B cell (primary cell): ENCODE data around the gene UMODL1. TPM values are rescaled to one million over a fixed set of nuclear protein-coding genes. Genes with fewer than 3 reads are reported as not detected.
A peak's percentile ranks its signal among the peaks of the same experiment; 100 is the strongest.

Experiments used
- ATAC-seq: fragments of 200-7000 bp; cut with Tn5 transposase; one replicate; pipeline ENCODE4 v1.10.0; 2021; ENCODE audit warnings: low read depth, mild to moderate bottlenecking, moderate number of reproducible peaks, moderate library complexity
- CTCF ChIA-PET: fragments of 350-600 bp; sonication (Branson Sonifier 250); formaldehyde crosslinking; loops from one replicate; lab custom pipeline; 2021; ENCODE audit warnings: antibody characterized with exemption, inconsistent platforms; lab: Charles Lee
- POLR2A ChIA-PET: fragments of 350-600 bp; sonication (Branson Sonifier 250); formaldehyde crosslinking; loops from one replicate; lab custom pipeline; 2021; ENCODE audit warnings: antibody characterized with exemption; lab: Charles Lee
- DNase-seq: peaks from one replicate; pipeline ENCODE4 v3.0.0; 2013
- H2AFZ ChIP-seq: 2 replicates; pipeline ENCODE4 v1.6.1; 2012; ENCODE audit warnings: mild to moderate bottlenecking, low read depth, low read length; ENCODE audit not compliant: insufficient read depth, poor library complexity, severe bottlenecking
- H3K27ac ChIP-seq, 2 donors: 1 replicate in 1 of 2; 2 replicates in 1 of 2; pipeline ENCODE4 v1.5.1; 2012 to 2013; ENCODE audit warnings: low read length in 2 of 2, mild to moderate bottlenecking in 2 of 2, moderate library complexity in 1 of 2
- H3K27me3 ChIP-seq, 4 experiments: fragments of 200-600 bp in 1 of 4; sonication (generic) in 1 of 4; replicated peaks in 1 of 4; 1 replicate in 2 of 4; 2 replicates in 2 of 4; pipeline versions ENCODE4 v1.6.1 to v1.7.0; 2013 to 2016; ENCODE audit warnings: low read length in 3 of 4, mild to moderate bottlenecking in 2 of 4, mixed read lengths in 1 of 4, moderate library complexity in 1 of 4; ENCODE audit not compliant: insufficient read depth in 4 of 4, control insufficient read depth in 3 of 4; ENCODE audit errors: control extremely low read depth in 1 of 4
- H3K36me3 ChIP-seq, 2 experiments: replicated peaks in 1 of 2; 1 replicate in 1 of 2; 2 replicates in 1 of 2; pipeline versions ENCODE4 v1.6.1 to v1.7.1; 2013; ENCODE audit warnings: low read length in 1 of 2; ENCODE audit not compliant: insufficient read depth in 2 of 2, control insufficient read depth in 1 of 2; ENCODE audit errors: control extremely low read depth in 1 of 2, extremely low read depth in 1 of 2
- H3K4me1 ChIP-seq, 2 donors: fragments of 200-600 bp in 1 of 2; sonication (generic) in 1 of 2; 1 replicate in 1 of 2; 2 replicates in 1 of 2; pipeline versions ENCODE4 v1.5.1 to v1.6.1; 2013 to 2017; ENCODE audit warnings: low read length in 2 of 2; ENCODE audit not compliant: control insufficient read depth in 2 of 2, insufficient read depth in 2 of 2
- H3K4me2 ChIP-seq: replicated peaks from 2 replicates; pipeline ENCODE3; 2012; ENCODE audit warnings: mild to moderate bottlenecking, low read depth, low read length; ENCODE audit not compliant: poor library complexity, severe bottlenecking
- H3K4me3 ChIP-seq, 5 experiments: fragments of 200-600 bp in 1 of 5; sonication (generic) in 1 of 5; 1 replicate in 3 of 5; 2 replicates in 2 of 5; pipeline versions ENCODE4 v1.5.1 to v1.7.0; 2011 to 2016; ENCODE audit warnings: low read length in 4 of 5, mild to moderate bottlenecking in 4 of 5, low read depth in 2 of 5, control low read depth in 1 of 5, moderate library complexity in 1 of 5; ENCODE audit not compliant: insufficient read depth in 1 of 5; ENCODE audit errors: control extremely low read depth in 1 of 5, extremely low read depth in 1 of 5
- H3K79me2 ChIP-seq: fragments of 200-600 bp; sonication (generic); one replicate; pipeline ENCODE4 v1.6.0; 2016; ENCODE audit warnings: low read length; ENCODE audit not compliant: control insufficient read depth, insufficient read depth
- H3K9ac ChIP-seq: fragments of 200-600 bp; sonication (generic); 2 replicates; pipeline ENCODE4 v1.6.1; 2017; ENCODE audit warnings: mild to moderate bottlenecking, low read length, moderate library complexity
- H3K9me3 ChIP-seq, 3 donors: one replicate each; pipeline versions ENCODE4 v1.6.1 to v1.7.1; 2013; ENCODE audit warnings: low read length in 2 of 3; ENCODE audit not compliant: control insufficient read depth in 2 of 3, insufficient read depth in 1 of 3; ENCODE audit errors: control extremely low read depth in 1 of 3
- H4K20me1 ChIP-seq: 2 replicates; pipeline ENCODE4 v1.6.0; 2012; ENCODE audit warnings: mild to moderate bottlenecking, low read length; ENCODE audit not compliant: insufficient read depth, control insufficient read depth, poor library complexity, severe bottlenecking
- H3K27ac Mint-ChIP-seq: one replicate; pipeline ENCODE4 v1.8.0; 2021; ENCODE audit warnings: mixed read lengths
- H3K27me3 Mint-ChIP-seq: one replicate; pipeline ENCODE4 v1.8.0; 2021; ENCODE audit warnings: mixed read lengths
- H3K4me1 Mint-ChIP-seq: one replicate; pipeline ENCODE4 v1.8.0; 2021; ENCODE audit warnings: mixed read lengths
- H3K4me3 Mint-ChIP-seq: one replicate; pipeline ENCODE4 v1.8.0; 2021; ENCODE audit warnings: mixed read lengths
- H3K9me3 Mint-ChIP-seq: one replicate; pipeline ENCODE4 v1.8.0; 2022; ENCODE audit warnings: mixed read lengths; ENCODE audit not compliant: insufficient read depth
- EZH2 ChIP-seq: IDR thresholded peaks from 2 replicates; pipeline ENCODE4 v1.6.1; 2012; ENCODE audit warnings: borderline replicate concordance, low read depth, mild to moderate bottlenecking, moderate library complexity, low read length; ENCODE audit not compliant: insufficient read depth, poor library complexity, severe bottlenecking
- WGBS: methylation state at CpG from one replicate; pipeline ENCODE4 v1.1.5; 2013; ENCODE audit warnings: missing lambda C conversion rate; ENCODE audit not compliant: insufficient coverage; 5-methylcytosine and 5-hydroxymethylcytosine counted together
- intact Hi-C: fragments of 100-400 bp; cut with micrococcal nuclease; formaldehyde crosslinking; loops from one replicate; pipeline ENCODE4 v1.10.0; 2022
- polyA plus RNA-seq: library from polyadenylated mRNA; depleted of rRNA; stranded (reverse); fragments of >200 nt; gene quantifications from 2 replicates; pipeline ENCODE4 v1.2.3, GENCODE V29; 2012
- total RNA-seq, 2 donors: library from RNA; stranded (reverse); fragments of 120-200 nt in 1 of 2; gene quantifications; 1 replicate in 1 of 2; 2 replicates in 1 of 2; pipeline versions ENCODE4 v1.2.3 to v1.2.4, GENCODE V29; 2013 to 2022
- TF ChIP-seq, protein P1 (sequence below): fragments of 200-600 bp; IDR thresholded peaks from one replicate; pipeline ENCODE4 v1.8.0; 2022; ENCODE audit warnings: antibody characterized with exemption, mild to moderate bottlenecking

Gene UMODL1
- total and polyA plus RNA-seq, 2 donors (not counting 1 experiment from before 2014, with no cell fraction given): 0.10 to 0.49 TPM

DNA sequence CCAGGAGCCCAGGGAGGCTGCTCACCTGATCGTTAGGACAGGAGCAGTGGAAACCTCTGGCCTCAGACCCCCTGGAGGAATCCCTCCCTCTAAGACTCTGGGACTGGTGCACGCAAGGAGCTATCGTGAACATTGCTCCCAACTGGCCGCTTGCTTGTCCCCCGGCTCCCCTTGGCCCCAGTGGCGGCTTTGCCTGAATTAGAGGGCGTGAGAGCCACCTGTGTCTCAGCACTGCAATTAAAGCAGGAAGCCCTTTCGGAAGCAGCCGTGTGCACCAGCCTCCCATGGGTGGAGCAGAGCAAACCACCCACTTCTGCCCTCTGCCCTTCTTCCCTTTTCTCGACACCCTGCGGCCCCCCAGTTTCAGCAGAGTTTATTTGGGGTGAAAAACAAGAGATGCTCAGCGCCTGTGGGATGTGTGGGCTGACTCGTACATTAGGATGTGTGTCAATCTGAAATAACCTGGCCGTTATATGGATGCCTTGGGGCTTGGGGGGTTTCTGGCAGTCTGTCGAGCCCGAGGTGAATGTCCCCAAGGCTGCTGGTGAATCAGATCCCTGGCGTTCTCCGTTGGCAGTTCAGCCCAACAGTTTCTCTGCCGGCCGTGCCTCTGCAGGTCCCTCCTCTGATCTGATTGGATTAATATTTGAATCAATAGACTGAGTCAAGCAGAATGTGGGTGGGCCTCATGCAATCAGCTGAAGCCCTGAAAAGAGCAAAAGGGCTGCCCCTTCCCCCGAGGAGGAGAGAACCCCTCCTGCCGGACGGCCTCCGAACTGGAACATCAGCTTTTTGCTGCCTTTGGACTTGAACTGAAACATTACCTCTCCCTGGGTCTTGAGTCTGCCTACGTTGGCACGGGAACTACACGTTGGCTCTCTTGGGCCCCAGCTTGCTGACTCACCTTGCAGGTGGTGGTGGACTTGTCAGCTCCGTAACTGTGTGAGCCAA, 7.3 kb upstream of the UMODL1 start:
- ATAC-seq: peak; percentile 56
- H3K9me3 Mint-ChIP-seq: no peaks in the 10 kb centered on the region
- ChIA-PET POLR2A (interaction anchor here (0.7 to 3.6 kb wide), 9 partner anchors 10 to 186 kb away, joined by 3 to 25 read pairs (median 4); partner anchors contain the start of gene ZBTB21), CTCF (interaction anchor here (1.0 to 4.2 kb wide), 8 partner anchors 44 to 247 kb away, joined by 3 to 22 read pairs (median 7); partner anchors contain the start of gene ZBTB21)
- Histone ChIP-seq H2AFZ (peak overlapping the region; percentile 49), H3K9me3 (peaks cover 0 to 9% (median 0%) of the 10 kb centered on the region in 3 donors), H3K4me3 (peak overlapping the region; percentile 22 to 79 (median 65)), H3K79me2 (peaks cover 5% of the 10 kb centered on the region), H3K4me2 (peak overlapping the region; percentile 92), H3K36me3 (no peaks in the 10 kb centered on the region), H3K27ac (peak overlapping the region; percentile 87 to 96), H3K9ac (peak overlapping the region; percentile 71), H3K4me1 (peaks cover 59 to 83% of the 10 kb centered on the region in 2 donors), H3K27me3 (no peaks in the 10 kb centered on the region), H4K20me1 (no peaks in the 10 kb centered on the region)
- H3K27ac Mint-ChIP-seq: peak overlapping the region; percentile 99
- intact Hi-C loops: loop anchor here (1.0 to 5.0 kb wide), 4 partner anchors 44 to 828 kb away; partner anchors contain the start of gene NDUFV3
- WGBS: under 1% methylated on average over 24 of the region's 28 CpGs
- peak; percentile 88 for DNase-seq
- H3K4me1 Mint-ChIP-seq: peaks cover 78% of the 10 kb centered on the region
- TF ChIP-seq, protein P1, sequence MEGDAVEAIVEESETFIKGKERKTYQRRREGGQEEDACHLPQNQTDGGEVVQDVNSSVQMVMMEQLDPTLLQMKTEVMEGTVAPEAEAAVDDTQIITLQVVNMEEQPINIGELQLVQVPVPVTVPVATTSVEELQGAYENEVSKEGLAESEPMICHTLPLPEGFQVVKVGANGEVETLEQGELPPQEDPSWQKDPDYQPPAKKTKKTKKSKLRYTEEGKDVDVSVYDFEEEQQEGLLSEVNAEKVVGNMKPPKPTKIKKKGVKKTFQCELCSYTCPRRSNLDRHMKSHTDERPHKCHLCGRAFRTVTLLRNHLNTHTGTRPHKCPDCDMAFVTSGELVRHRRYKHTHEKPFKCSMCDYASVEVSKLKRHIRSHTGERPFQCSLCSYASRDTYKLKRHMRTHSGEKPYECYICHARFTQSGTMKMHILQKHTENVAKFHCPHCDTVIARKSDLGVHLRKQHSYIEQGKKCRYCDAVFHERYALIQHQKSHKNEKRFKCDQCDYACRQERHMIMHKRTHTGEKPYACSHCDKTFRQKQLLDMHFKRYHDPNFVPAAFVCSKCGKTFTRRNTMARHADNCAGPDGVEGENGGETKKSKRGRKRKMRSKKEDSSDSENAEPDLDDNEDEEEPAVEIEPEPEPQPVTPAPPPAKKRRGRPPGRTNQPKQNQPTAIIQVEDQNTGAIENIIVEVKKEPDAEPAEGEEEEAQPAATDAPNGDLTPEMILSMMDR: peak; percentile 28
- no peak for TF ChIP-seq EZH2
- H3K27me3 Mint-ChIP-seq: no peaks in the 10 kb centered on the region
- H3K4me3 Mint-ChIP-seq: peak overlapping the region; percentile 91
